ENCODE results near the gene MRPL20.
"Not testable (repeated sequence)": the region's sequence is repeated elsewhere in the genome, so short reads cannot be mapped to it uniquely, and the experiment has no call there.

Gene MRPL20

DNA sequence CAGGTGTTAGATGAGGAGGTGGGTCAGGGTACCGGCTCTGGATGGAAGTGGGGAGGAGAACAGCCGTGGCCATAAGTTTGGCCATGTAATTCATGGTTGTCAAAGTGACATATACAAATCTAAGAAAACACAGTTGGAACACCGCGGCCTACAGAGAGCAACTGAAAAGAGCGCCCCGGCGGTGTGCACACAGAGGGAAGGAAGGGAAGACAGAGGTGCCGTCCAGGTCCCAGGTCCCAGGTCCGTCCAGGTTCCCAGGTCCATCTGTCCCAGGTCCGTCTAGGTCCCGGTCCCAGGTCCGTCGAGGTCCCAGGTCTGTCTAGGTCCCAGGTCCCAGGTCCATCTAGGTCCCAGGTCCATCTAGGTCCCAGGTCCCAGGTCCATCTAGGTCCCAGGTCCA is 4.5 kb upstream of the MRPL20 start:
- in situ Hi-C loops (cut with MboI; ENCODE audit: low sequenced_read_pairs): no loop called here

DNA sequence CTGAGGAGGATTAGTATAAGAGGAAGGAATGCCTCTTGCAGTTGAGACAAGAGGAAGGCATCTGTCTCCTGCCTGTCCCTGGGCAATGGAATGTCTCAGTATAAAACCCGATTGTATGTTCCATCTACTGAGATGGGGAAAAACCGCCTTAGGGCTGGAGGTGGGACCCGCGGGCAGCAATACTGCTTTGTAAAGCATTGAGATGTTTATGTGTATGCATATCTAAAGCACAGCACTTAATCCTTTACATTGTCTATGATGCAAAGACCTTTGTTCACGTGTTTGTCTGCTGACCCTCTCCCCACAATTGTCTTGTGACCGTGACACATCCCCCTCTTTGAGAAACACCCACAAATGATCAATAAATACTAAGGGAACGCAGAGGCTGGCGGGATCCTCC is 3.1 kb upstream of the MRPL20 start:
- in situ Hi-C loops (cut with MboI; ENCODE audit: low sequenced_read_pairs): not testable (repeated sequence)

DNA sequence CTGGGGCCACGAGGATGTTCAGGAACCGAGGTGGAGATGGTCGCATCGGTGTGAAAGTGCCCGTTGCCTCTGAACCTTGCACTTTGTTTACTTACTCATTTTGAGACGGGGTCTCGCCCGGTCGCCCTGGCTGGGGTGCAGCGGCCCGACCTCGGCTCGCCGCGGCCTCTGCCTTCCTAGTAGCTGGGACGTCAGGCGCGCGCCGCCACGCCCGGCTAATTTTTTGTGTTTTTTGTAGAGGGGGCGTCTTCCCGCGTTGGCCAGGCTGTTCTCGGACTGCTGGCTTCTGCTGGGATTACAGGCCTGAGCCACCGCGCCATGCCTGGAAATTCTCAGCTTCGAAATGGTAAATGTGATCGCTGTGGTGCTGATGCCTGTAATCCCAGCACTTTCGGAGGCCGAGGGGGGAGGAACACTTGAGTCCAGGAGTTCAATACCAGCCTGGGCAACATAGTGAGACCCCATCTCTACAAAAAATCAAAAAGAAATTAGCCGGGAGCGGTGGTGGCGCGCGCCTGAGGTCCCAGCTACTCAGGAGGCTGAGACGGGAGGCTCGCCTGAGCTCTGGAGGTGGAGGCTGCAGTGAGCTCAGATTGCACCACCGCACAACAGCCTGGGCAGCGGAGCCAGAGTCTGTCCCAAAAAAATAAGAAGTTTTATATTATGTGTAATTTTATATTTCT is 684 bp upstream of the MRPL20 start:
- in situ Hi-C loops (cut with MboI; ENCODE audit: low sequenced_read_pairs): no loop called here

DNA sequence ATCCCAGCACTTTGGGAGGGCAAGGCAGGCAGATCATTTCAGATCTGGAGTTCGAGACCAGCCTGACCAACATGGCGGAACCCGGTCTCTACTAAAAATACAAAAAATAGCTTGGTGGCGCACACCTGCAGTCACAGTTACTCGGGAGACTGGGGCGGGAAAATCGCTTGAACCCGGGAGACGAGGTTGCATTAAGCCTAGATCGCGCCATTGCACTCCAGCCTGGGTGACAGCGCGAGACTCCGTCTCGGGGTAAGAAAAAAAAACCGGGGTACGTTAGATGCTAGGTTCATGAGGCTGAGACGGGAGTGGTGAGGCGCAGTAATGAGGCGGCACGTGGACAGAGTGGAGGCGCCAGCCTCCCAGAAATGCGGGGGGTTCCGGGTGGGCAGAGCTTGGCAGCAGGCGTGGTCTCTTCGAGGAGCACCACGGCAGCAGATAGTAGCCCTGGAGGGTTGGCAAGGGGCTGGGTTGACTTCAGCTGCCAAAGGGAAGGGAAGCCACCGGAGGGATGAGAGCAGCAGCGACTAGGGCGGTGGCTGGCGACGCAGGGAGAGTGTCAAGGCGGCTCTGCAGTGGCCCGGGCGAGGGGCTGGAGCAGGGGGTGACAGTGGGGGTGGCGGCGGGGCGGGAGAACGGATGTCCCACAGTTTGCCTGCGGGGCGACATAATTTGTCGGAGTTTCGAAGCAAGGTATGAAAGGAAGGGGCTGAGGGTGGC is 832 bp downstream of the MRPL20 start:
- in situ Hi-C loops (cut with MboI; ENCODE audit: low sequenced_read_pairs): no loop called here

DNA sequence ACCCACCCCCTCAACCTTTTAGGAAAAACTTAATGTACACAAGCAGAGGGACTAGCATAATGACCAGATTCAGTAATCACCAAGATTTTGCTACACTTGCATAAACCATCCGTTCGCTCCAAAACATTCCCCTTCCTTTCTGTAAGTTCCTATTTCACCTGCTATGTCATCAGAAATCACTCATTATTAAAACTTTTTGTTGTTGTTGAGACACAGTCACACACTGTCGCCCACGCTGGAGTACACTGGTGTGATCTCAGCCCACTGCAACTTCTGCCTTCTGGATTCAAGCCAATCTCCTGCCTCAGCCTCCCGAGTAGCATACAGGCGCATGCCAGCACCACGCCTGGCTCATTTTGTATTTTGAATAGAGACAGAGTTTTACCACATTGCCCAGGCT is 3.4 kb downstream of the MRPL20 start:
- in situ Hi-C loops (cut with MboI; ENCODE audit: low sequenced_read_pairs): no loop called here

DNA sequence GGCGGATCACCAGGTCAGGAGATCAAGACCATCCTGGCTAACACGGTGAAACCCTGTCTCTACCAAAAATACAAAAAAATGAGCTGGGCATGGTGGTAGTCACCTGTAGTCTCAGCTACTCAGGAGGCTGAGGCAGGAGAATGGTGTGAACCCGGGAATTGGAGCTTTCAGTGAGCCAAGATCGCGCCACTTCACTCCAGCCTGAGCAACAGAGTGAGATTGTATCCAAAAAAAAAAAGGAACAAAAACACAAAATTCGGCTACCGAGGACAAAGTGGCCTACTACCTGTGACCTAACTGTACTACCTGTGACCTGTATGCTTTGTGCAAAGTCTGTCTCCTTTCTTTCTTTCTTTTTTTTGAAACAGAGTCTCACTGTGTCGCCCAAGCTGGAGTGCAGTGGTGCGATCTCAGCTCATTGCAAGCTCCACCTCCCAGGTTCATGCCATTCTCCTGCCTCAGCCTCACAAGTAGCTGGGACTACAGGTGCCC is 4.1 kb downstream of the MRPL20 start:
- in situ Hi-C loops (cut with MboI; ENCODE audit: low sequenced_read_pairs): not testable (repeated sequence)

DNA sequence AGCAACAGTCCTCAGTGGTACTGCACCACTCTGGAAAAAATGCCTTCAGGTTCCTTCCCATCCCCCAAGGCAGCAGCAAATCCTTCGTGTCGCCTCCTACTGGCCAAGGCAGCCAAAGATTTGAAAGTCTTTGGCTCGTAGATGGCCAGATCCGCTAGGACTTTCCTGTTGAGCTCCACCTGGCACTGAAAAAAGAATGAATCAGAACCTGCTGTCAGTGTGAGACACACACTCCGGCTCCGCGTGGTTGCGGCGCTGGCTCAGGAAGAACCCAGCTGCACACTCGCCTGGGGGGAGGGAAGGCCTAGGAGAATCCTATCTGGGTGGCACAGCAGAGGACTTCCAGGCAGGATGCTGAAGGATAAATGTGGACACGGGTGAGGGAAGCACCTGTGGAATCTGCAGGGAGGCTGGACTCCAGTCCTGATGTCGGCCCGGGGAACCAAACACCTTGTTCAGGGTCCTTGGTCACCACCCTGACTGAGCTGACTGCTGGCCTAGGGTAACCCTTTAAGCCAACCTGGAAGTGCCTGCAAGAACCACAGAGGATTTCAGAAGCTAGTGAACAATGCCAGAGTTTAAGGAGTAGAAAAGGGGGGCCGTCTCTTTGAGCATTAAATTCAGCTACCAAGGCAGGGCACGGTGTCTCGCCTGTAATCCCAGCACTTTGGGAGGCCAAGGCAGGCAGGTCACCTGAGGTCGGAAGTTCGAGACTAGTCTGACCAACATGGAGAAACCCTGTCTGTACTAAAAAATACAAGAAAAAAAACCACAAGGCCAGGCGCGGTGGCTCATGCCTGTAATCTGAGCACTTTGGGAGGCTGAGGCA is 4.8 kb downstream of the MRPL20 start:
- in situ Hi-C loops (cut with MboI; ENCODE audit: low sequenced_read_pairs): no loop called here

DNA sequence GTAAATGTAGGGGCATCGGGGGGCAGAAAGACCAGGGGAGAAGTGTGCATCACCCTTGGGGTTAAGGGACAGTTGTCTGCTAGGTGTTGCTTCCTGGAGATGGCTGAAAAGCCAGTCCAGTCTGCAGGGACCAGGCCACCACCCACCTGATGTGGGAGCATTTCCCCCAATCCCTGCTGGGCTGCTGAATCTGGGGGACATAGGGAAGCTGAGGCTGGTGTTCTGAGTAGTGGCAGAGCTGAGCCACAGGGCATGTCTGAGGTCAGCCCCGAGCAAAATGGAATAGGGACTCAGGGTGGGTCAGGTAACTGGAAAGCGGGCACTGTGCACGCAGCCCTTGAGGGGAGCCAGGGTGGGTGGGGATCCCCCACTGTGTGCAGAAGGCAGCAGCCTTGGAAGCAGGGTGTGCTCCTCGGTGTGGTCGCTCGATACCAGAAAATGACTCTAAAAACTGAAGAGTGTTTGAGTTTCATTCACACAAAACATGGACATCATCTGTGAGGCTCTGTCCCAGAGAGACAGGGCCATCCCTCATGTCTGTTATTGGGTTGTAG is 5.6 kb downstream of the MRPL20 start:
- in situ Hi-C loops (cut with MboI; ENCODE audit: low sequenced_read_pairs): no loop called here

DNA sequence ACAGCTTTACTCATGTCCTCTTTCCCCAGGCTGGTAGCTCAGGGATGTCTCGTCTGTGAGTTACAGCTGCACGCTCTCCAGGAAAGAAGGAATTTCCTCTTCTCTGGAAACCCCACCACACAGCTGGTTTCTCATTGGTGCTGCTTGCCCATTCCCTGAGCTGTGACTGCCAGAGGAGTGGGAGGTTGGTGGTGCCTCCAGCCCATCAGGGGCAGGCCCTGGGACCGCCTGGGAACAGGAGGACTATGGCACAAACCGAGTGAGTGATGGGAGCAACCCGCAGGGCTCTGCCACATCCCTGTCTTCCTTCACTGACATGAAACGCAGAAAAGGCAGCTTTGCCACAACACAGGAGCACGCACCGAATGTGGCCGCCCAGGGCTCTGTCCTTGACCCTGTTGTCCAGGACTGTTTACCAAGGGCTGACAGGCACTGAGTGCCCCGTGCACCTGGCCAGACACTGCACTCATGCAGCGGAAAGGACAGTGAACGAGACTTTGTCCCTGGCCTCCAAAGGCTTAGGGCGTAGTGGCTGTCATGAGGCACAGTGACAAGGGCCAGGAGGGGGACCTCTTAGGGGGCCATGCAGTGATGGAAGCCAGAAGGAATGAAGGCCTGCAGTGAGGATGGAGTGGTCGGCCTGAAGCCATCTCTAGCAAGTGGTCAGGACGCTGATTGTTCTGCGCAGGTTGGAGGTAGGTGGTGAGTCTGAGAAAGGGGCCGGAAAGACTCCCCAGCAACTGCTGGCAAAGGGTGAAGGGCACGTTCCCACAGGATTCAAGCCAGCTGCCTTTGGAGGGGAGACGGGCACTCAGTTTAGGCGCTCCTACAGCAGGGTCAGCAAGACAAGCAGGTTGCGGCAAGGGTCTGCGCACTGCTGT is 6.3 kb downstream of the MRPL20 start:
- in situ Hi-C loops (cut with MboI; ENCODE audit: low sequenced_read_pairs): no loop called here

DNA sequence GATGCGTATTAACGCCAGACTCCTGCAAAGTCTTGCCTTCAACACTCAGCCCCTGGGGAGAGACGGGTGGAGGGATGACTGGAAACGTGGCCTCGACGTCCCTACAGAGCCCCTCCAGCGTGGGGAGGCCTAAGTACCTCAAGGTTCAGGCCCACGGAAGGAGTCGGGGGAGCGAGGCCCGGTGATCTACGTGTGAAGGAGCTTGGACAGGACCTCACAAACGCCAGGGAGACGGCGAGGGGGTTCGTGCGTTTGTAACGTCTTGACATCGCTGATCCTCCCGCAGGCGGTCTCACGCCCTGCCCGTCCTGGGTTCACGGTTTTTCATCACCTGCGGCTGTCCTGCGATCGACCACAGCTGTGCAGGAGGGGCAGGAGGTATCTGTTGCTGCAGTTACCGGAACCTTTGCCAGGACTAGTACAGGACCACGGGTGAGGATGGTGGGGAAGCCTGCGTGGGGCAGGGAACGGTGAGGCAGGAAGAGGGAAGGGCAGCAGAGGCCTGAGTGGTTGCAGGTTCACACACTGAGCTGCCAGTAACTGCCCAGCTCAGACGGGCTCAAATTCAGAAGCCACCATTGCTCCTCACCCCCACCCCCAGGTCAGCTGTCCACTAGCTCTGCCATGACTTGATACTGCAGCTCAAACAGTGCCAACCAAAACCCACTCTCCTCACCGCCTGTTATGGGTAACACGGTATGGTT is 7.1 kb downstream of the MRPL20 start:
- in situ Hi-C loops (cut with MboI; ENCODE audit: low sequenced_read_pairs): no loop called here

DNA sequence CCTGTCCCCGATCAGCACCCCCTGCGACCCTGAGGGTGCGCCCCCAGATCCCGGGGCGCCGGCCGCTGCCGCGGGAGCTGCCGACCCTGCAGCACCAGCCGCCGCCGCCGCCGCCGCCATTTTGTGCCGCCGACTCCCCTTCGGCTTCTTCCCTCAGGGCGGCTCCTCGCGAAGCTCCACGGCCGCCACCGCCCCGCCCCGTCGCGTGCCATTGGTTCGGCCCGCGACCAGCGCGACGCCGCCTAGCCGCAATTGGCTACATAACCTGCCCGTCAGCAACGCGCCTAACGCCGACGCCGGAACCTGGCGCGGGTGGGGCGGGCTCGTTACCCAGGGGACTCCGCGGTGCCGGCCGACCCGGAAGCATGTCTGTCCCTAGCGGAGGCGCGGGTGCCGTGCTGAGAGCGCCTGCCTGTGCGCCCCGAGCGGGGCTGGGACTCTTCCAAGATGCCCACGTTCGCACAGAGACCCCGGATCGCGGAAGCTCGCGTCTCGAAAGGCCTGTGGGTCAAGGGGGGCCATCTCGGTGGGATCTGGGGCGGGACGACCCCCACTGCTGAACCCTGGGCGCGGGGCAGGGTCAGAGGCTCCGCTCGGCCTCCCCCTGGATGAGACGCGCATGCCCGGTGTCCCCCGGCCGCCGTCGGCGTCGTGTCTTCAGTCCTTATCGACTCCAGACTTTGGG is 7.8 kb downstream of the MRPL20 start, which contains the start of gene CCNL2:
TSS of gene CCNL2 (minus strand) at position 149 of the 685 bp plus-strand sequence. CDS start at position 120, 29 bp downstream.
- in situ Hi-C loops (cut with MboI; ENCODE audit: low sequenced_read_pairs): no loop called here

DNA sequence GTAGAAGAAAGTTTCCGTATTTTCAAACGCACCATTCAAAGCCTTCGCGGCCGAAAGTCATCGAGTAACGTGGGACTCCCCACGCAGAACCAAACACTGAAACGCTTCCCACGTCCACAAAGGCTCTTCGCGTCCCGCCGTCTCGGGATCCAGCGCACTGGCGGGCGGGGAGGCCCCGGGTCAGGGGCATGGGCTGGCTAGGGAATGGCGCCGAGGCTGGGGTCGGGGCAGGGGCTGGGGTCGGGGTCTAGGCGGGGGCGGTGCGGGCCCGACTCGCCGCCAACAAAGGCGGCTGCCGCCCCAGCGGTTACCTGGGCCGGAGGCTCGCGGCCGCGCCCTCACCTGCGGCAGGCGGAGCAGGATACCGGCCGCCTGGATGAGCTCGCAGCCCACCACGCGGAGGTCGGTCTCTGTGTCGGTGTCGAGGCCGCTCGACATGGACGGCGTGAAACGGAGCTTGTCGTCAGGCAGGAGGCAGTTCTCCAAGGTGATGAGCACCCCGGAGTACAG is 8.4 kb downstream of the MRPL20 start:
- in situ Hi-C loops (cut with MboI; ENCODE audit: low sequenced_read_pairs): no loop called here

DNA sequence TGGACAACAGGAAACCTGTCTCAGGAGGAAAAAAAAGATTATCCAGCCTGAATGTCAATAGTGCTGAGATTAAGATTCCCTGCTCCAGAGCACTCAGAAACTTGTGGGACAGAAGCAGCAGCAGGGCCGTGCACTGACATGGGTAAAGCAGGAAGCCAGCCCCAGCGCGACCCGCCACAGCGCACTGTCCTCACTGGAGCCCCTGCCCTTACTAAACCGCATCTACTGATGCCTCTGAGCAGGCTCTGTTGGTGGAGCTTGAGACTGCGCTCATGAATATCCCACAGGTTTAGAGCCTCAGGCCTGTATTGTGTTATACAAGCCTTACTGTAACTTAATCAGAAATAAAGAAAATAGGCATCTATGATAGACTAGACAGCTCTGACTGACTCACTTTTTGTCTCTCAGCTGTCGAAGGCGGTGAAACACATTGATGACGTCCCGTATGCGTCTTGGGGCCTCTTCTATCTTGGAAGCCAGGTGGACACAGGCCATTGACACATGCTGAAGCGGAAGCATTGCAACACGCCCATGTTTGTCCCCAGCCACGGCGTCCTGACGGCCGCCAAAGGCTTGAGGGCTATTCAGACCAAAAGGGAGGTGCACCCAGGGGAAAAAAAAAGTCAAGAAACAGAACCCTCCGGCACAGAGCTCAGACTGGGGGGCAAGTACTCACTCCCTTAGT is 9.1 kb downstream of the MRPL20 start:
- in situ Hi-C loops (cut with MboI; ENCODE audit: low sequenced_read_pairs): no loop called here

DNA sequence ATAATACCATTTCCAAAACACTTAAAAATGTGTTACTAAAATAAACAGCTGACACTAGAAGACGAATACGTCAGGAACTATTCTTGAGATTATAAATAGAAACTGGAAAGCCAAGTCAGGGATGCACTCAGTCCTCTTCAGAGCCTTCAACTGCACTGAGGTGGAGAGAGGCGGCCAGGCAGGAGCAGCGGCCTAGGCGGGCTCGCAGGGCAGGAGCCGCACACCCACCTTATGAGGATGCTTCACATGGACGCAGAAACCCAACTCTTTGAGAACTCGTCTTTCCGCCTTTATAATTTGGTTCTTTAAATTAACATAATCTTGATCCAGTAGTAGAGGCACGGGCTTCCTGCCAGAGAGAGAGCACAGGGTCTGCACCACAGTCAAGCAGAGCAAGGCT is 11.9 kb downstream of the MRPL20 start:
- in situ Hi-C loops (cut with MboI; ENCODE audit: low sequenced_read_pairs): no loop called here

DNA sequence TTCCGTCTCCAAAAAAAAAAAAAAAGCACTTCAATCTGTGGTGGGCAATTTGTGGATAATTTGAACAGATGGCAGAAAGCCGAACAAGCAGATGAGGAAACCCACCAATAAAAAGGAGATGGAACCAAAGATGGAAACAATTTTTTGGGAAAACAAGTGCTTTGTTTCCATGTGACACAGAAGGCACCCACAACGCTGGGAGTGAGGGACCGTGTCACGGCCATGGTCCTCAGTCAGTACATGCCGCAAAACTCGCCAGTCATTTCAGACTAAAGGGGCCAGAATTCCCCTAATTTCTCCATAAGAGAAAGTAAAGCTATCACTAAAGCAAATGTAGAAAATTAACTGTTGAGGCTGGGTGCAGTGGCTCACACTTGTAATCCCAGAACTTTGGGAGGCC is 13.0 kb downstream of the MRPL20 start:
- in situ Hi-C loops (cut with MboI; ENCODE audit: low sequenced_read_pairs): no loop called here

DNA sequence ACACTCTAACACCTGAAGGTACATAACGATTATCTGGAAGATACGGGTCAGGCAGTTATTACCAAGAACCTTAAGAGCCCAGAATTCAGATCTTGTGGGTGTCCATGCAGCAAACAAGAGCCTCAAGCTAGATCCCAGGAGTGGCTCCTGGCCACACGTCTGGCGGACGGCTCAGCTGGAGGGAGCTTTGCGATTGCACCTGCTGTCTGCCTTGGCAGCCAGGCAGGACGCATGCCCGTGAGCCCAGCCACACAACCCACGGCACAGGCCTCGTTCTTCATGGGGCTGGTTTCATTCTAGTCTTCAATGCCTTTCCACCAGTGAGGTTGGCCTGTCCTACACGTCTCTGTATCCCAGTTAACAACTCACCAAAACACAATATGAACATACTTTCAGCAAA is 13.7 kb downstream of the MRPL20 start:
- in situ Hi-C loops (cut with MboI; ENCODE audit: low sequenced_read_pairs): no loop called here

DNA sequence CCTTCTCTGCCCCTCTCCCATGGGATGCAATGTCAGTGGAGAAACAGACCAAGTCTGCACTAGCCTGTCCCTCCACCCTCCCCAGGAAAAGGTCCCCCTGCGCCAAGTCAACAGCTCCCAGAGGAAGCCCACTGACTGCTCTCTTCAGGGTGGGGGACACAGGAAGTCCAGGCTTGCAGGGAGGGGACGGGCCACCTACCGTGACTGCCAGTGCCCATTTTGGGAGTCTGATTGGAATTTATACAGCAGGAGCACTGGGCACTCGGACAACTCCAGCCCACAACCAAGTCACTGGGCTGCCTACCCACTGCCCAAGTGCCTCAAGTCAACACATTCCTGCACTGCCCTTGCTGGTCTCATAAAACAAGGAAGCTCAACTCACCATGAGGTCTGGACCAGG is 14.1 kb downstream of the MRPL20 start:
- in situ Hi-C loops (cut with MboI; ENCODE audit: low sequenced_read_pairs): no loop called here

DNA sequence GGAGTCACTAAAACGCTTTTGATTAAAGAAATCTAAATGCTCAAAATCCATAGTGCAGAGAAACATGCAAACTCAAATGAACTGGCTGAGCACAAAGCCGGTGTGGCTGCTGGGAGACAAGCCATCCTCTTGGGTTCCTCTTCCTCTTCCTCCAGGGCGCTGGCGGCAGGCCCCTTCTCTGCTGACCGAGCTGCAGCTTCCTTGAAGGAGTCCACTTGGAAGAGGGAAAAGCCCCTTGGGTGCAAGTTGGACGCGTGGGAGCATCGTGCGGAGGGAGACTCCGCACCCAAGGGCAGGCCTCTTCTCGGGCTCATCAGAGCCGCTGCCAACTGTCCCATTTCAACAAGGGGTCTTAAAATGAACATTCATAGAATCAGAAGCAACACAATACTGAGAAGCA is 15.9 kb downstream of the MRPL20 start:
- in situ Hi-C loops (cut with MboI; ENCODE audit: low sequenced_read_pairs): no loop called here
